A549 (cell line): ENCODE measurements around the gene MPI.

Experiments used
- CEBPB ChIP-seq, 2 experiments: fragments of >200 bp in 1 of 2; sonication (Bioruptor Twin) in 1 of 2; formaldehyde crosslinking in 1 of 2; IDR thresholded peaks; 2 replicates each; pipeline ENCODE4 v1.6.1; 2012 to 2016
- EP300 ChIP-seq, 2 experiments: fragments of >200 bp; sonication (Bioruptor Twin); formaldehyde crosslinking; IDR thresholded peaks; 2 replicates in 1 of 2; 3 replicates in 1 of 2; pipeline ENCODE4 v1.6.1; 2016 to 2017
- FOSB ChIP-seq: fragments of 250-450 bp; sonication (Bioruptor Pico); IDR thresholded peaks from 2 replicates; pipeline ENCODE4 v1.5.0; 2020; ENCODE audit warnings: mild to moderate bottlenecking, moderate library complexity
- POLR2A ChIP-seq: IDR thresholded peaks from 2 replicates; pipeline ENCODE4 v1.6.1; 2012; ENCODE audit warnings: mild to moderate bottlenecking, low read length
- RAD21 ChIP-seq, 2 experiments: fragments of >200 bp in 1 of 2; sonication (Bioruptor Twin) in 1 of 2; formaldehyde crosslinking in 1 of 2; IDR thresholded peaks in 1 of 2; conservative IDR thresholded peaks in 1 of 2; 2 replicates in 1 of 2; 3 replicates in 1 of 2; pipeline ENCODE4 v1.6.1; 2012 to 2018; ENCODE audit warnings: inconsistent platforms in 1 of 2
- RFX5 ChIP-seq: fragments of 450-650 bp; IDR thresholded peaks from 2 replicates; pipeline ENCODE4 v1.7.1; 2014; ENCODE audit warnings: antibody characterized with exemption, mild to moderate bottlenecking, moderate library complexity
- USF2 ChIP-seq: fragments of 450-650 bp; IDR thresholded peaks from 2 replicates; pipeline ENCODE4 v1.6.1; 2014; ENCODE audit warnings: antibody characterized with exemption
- ZSCAN20 ChIP-seq: fragments of 250-450 bp; sonication (Bioruptor Pico); IDR thresholded peaks from 2 replicates; pipeline ENCODE4 v1.8.0; 2022; ENCODE audit warnings: mild to moderate bottlenecking, moderate library complexity

- TF ChIP-seq USF2, result no peak
- no peak for TF ChIP-seq POLR2A
- no peak for TF ChIP-seq RFX5
- TF ChIP-seq EP300 (IDR thresholded peaks at IDR 0.05), result no peak
- TF ChIP-seq ZSCAN20, result no peak
- no peak for TF ChIP-seq CEBPB (IDR thresholded peaks at IDR 0.05)
- no peak for TF ChIP-seq RAD21 (conservative IDR thresholded peaks at IDR 0.05 in 1 of 2, IDR thresholded peaks at IDR 0.05 in 1 of 2)
- TF ChIP-seq FOSB (CRISPR knock-in tag), result no peak
Measured at GRCh38 chr15:74937272-74937589, 47.4 kb downstream of the MPI start.
